GM12875 (cell line): ENCODE measurements around the gene WDR90.

Source experiments
- H3K4me3 ChIP-seq: one replicate; pipeline ENCODE4 v1.5.1; 2011; ENCODE audit warnings: low read depth, low read length, control low read depth
- TF ChIP-seq, protein P1 (sequence below): IDR thresholded peaks from 2 replicates; pipeline ENCODE4 v1.5.1; 2011; ENCODE audit warnings: low read depth, mild to moderate bottlenecking, control low read depth, inconsistent platforms, low read length, moderate library complexity, borderline replicate concordance; ENCODE audit not compliant: insufficient read depth

The WDR90 gene

DNA sequence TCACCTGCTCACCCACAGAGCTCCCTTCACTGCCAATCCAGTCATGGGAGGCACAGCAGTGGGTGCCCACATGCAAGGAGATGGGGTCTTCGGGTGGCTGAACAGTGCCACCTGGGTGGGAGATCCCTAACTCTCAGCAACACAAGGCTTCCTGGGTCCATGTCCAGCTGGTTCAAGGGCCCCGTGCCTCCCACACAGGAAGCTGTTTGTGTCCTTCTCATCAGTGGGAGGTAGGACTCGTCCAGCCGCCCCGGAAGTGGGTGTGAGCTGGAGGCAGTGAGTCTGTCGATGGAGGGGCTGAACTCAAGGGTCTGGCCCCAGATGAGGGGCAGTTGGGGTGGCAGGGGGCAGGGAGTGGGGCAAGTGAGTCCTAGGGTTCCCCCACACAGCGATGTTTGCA is 54.9 kb downstream of the WDR90 start:
- H3K4me3 ChIP-seq = no peak overlapping the region
- TF ChIP-seq, protein P1, sequence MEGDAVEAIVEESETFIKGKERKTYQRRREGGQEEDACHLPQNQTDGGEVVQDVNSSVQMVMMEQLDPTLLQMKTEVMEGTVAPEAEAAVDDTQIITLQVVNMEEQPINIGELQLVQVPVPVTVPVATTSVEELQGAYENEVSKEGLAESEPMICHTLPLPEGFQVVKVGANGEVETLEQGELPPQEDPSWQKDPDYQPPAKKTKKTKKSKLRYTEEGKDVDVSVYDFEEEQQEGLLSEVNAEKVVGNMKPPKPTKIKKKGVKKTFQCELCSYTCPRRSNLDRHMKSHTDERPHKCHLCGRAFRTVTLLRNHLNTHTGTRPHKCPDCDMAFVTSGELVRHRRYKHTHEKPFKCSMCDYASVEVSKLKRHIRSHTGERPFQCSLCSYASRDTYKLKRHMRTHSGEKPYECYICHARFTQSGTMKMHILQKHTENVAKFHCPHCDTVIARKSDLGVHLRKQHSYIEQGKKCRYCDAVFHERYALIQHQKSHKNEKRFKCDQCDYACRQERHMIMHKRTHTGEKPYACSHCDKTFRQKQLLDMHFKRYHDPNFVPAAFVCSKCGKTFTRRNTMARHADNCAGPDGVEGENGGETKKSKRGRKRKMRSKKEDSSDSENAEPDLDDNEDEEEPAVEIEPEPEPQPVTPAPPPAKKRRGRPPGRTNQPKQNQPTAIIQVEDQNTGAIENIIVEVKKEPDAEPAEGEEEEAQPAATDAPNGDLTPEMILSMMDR = no peak

DNA sequence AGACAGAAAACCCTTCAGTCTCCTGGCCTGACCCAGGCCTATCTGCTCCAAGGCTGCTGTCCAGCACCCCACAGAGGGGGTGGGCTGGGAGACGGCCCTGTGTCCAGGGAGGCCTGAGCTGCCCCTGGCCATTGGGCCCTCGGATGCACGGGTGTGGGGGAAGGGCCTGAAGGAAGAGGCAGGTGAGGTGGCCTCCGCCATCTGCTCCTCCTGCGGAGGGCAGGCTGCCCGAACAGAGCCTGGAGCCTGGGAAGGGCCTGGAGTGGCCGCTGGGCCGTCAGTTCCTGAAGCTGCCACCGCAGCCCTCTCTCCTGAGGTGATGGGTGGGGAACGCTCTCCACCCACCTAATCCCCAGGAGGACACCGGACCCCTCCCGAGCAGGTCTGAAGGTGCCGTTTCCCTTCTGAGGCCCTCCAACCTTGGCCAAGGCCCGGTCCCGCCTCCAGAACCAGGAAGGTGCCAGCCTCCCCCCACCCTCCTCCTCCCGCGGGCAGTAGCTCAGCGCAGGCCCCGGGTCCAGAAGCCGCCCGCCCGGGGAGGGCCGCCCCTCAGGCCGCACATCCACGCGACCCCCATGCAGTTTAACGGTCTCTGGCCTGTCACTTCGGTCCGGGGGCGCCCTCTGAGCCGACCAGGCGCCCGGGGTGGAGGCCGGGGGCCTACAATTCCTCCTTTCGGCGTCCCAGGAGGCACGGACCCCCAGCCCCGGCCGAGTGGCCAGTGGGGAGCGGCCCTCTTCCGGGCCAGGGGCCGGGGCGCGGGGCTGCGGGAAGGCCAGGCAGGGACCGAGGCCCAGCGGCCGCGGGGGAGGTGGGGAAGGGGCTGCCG is 55.6 kb downstream of the WDR90 start:
- no peak overlapping the region for H3K4me3 ChIP-seq
- TF ChIP-seq, protein P1 = no peak

DNA sequence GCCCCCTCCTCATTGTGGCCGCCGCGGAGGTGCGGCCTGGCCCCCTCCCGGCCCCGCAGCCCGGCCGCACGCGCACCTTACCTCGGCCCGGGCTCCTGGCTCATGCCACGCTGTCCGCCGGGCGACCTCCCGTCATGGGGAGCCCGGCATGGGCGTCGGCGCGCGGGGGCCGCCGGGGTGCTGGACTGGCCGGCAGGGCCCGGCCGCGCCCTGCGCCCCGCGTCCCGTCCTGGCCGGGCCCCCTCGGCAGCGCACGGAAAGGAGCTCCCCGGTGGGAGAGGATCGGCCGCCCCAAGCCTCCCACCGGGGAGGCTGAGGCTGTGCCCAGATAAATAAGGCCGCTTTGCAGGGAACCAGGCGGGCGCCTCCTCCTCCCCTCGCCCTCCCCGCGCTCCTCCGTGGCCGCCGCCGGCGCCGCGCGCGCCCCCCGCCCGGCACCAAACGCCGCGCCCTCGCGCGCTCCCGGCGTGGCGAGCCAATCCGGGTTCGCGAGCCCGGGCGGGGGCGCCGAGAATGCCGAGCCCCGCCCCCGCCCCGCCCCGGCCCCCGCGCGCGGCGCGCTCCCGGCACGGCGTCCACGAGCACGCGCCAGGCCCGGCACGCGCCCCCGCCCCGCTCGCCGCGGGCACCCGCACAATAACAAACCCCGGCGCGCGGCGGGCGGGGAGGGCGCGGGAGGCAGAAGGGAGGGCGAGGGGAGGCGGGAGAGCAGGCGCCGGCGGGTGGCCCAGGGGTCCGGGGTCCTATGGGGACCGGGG is 56.4 kb downstream of the WDR90 start, which contains the start of gene FBXL16:
FBXL16 (minus strand) TSS at position 371 of the 758 bp plus-strand sequence. CDS start 8,396 bp downstream, outside the sequence.
- TF ChIP-seq, protein P1 = no peak
- H3K4me3 ChIP-seq = no peak within 1 kb of the TSS

DNA sequence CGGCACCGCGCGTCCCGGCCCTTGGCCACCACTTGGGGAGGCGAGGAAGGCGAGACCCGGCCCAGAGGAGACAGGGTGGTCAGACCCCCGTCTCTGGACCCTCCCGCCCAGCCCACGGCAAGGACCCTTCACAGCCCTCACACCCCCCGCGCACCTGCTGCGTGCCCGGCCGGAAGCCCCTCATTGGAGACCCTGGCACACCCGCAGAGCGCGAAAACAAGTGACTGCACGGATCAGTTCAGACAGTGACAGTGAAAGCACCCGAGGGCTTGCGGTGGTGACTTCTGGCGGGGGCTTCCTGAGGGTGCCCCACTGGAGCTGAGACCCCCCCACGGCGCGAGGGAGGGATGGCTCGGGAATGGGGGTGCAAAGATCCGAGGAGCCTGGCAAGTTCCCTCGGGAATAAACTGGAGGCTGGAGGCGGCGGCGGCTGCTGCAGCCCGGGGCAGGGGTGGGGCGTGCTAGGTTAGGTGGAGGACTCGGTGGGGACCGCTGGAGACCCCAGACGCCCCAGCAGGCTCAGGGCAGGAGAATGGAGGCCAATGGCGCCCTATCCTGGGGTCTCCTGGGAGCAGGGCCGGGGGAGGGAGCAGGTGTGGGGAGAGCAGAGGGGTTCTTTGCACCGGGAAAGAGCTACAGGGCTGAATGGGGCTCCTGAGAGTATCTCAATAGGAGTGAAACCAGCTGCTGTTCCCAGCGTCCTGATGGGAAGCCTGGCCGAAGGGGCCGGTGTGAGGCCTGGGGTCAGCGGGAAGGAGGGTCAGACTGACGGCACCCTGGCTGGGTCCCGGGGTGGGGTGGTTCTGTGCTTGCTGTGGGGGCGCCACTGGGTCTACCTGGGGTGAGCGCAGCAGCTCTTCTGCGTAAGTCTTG is 57.3 kb downstream of the WDR90 start:
- H3K4me3 ChIP-seq = no peak overlapping the region
- TF ChIP-seq, protein P1 = no peak

DNA sequence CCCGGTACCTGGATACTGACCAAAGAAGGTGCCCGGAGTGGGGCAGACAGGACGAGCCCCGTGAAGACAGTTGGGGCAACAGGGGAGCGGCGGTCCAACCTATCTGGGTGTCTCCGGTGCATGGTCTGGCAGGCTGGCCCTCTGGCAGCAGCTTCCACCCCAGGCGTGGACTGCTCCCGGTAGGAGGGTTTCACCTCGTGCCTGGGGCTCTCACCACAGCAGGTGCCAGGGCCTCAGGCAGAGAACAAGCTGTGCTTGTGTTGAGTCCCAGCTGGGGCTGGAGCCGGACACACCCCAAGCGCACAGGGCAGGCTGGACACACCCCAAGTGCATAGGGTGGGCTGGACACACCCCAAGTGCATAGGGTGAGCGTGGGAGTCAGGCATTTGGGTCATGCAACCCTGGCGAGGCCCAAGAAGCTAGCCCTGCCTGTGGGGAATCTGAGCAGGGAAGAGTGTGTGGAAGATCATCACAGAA is 57.9 kb downstream of the WDR90 start:
- TF ChIP-seq, protein P1 = no peak
- no peak overlapping the region for H3K4me3 ChIP-seq

DNA sequence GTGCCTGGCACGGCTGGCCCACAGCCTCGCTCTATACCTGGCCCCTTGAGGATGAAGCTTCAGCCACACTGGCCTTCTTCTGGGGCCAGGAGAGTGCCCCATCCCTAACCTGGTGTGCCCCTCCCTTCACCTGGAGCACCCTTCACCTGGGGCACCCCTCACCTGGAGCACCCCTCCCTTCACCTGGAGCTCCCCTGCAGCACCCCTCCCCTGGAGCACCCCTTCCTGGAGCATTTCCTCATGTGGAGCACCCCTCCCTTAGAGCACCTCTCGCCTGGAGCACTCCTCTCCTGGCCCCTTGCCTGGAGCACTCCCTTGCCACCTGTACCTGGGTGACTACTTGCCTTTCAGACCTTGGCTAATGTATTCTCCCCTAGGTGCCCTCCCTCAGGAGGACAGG is 58.9 kb downstream of the WDR90 start:
- H3K4me3 ChIP-seq = no peak overlapping the region
- TF ChIP-seq, protein P1 = no peak
